Bronchial epithelial cell (primary cell): ENCODE results near the gene PNRC1. TPM values are rescaled to one million over a fixed set of nuclear protein-coding genes. Genes with fewer than 3 reads are reported as not detected.

ENCODE experiments used
- DNase-seq: peaks from one replicate; pipeline ENCODE4 v3.0.0-alpha.2; 2010; ENCODE audit warnings: low read depth
- FAIRE-seq: peaks from 2 replicates; lab custom pipeline; 2011; peaks lifted over from hg19 to GRCh38; lab: Jason Lieb, UNC
- H3K27me3 ChIP-seq: 2 replicates; pipeline ENCODE4 v1.5.1; 2011; ENCODE audit warnings: low read length; ENCODE audit not compliant: control insufficient read depth, insufficient read depth
- H3K36me3 ChIP-seq: 2 replicates; pipeline ENCODE4 v1.5.1; 2011; ENCODE audit warnings: low read length; ENCODE audit not compliant: control insufficient read depth, insufficient read depth
- H3K4me3 ChIP-seq: 2 replicates; pipeline ENCODE4 v1.5.1; 2011; ENCODE audit warnings: mild to moderate bottlenecking, low read depth, low read length, control low read depth
- CTCF ChIP-seq: IDR thresholded peaks from 2 replicates; pipeline ENCODE4 v1.5.1; 2011; ENCODE audit warnings: mild to moderate bottlenecking, moderate library complexity, low read length, control low read depth, inconsistent platforms; ENCODE audit not compliant: insufficient read depth, severe bottlenecking
- total RNA-seq: library from RNA; depleted of rRNA; stranded (reverse); fragments of >200 nt; gene quantifications from 2 replicates; pipeline ENCODE4 v1.2.1, GENCODE V29; 2014

The PNRC1 gene
- total RNA-seq, 1 donor from 2014 or later: 21.1 TPM

GRCh38 chr6:89045576-89045975, 35.0 kb upstream of the PNRC1 start:
- no peak for TF ChIP-seq CTCF
- H3K27me3 ChIP-seq: no peaks in the 10 kb centered on the region
- FAIRE-seq (no peak), DNase-seq (peak; percentile 55)
- no peak overlapping the region for H3K4me3 ChIP-seq
- no peaks in the 10 kb centered on the region for H3K36me3 ChIP-seq

GRCh38 chr6:89047473-89047872, 33.1 kb upstream of the PNRC1 start:
- FAIRE-seq: no peak

GRCh38 chr6:89048288-89048923, 32.1 kb upstream of the PNRC1 start:
- DNase-seq: no peak
- no peaks in the 10 kb centered on the region for H3K36me3 ChIP-seq

More at GRCh38 chr6:89047473-89047872, 33.1 kb upstream of the PNRC1 start:
- H3K27me3 ChIP-seq: no peaks in the 10 kb centered on the region
- no peak for DNase-seq
- TF ChIP-seq CTCF: no peak
- no peaks in the 10 kb centered on the region for H3K36me3 ChIP-seq
- no peak overlapping the region for H3K4me3 ChIP-seq

GRCh38 chr6:89048985-89049384, 31.6 kb upstream of the PNRC1 start:
- FAIRE-seq: no peak
- DNase-seq: peak; percentile 68

More at GRCh38 chr6:89048288-89048923, 32.1 kb upstream of the PNRC1 start:
- H3K4me3 ChIP-seq: no peak overlapping the region
- TF ChIP-seq CTCF: no peak
- FAIRE-seq: no peak
- H3K27me3 ChIP-seq: no peaks in the 10 kb centered on the region

GRCh38 chr6:89050155-89050554, 30.4 kb upstream of the PNRC1 start:
- FAIRE-seq (no peak), DNase-seq (peak; percentile 60)
- Histone ChIP-seq H3K36me3 (no peaks in the 10 kb centered on the region), H3K27me3 (no peaks in the 10 kb centered on the region), H3K4me3 (no peak overlapping the region)
- TF ChIP-seq CTCF: no peak

More at GRCh38 chr6:89048985-89049384, 31.6 kb upstream of the PNRC1 start:
- no peaks in the 10 kb centered on the region for H3K27me3 ChIP-seq
- TF ChIP-seq CTCF: no peak
- H3K4me3 ChIP-seq: no peak overlapping the region
- no peaks in the 10 kb centered on the region for H3K36me3 ChIP-seq

GRCh38 chr6:89050697-89051096, 29.9 kb upstream of the PNRC1 start:
- H3K4me3 ChIP-seq: no peak overlapping the region
- no peak for FAIRE-seq

More at GRCh38 chr6:89050697-89051096, 29.9 kb upstream of the PNRC1 start:
- no peak for DNase-seq
- TF ChIP-seq CTCF: no peak
- Histone ChIP-seq H3K27me3 (no peaks in the 10 kb centered on the region), H3K36me3 (no peaks in the 10 kb centered on the region)
